ENCODE measurements around the gene CENPB.

The CENPB gene

GRCh38 chr20:3786126-3786484 lies 435 bp downstream of the CENPB start:
- Mint-ChIP-seq H3K36me3 (ENCODE audit: low read depth) (peaks cover 5% of the 10 kb centered on the region), H3K4me3 (peak overlapping the region; percentile 84)
- DNase-seq: peak; percentile 54

GRCh38 chr20:3785240-3786125 lies 1.1 kb downstream of the CENPB start:
- peaks cover 44% of the 10 kb centered on the region for H3K4me1 Mint-ChIP-seq
- no peak for ATAC-seq
- H3K4me3 Mint-ChIP-seq: peak overlapping the region; percentile 84
- no peak overlapping the region for H3K27ac Mint-ChIP-seq
- peaks cover 5% of the 10 kb centered on the region for H3K36me3 Mint-ChIP-seq (ENCODE audit: low read depth)
- no peak for DNase-seq
- H3K9me3 Mint-ChIP-seq: no peaks in the 10 kb centered on the region
- no peaks in the 10 kb centered on the region for H3K27me3 Mint-ChIP-seq

More at GRCh38 chr20:3786126-3786484, 435 bp downstream of the CENPB start:
- ATAC-seq: peak; percentile 12
- Mint-ChIP-seq H3K27ac (peak overlapping the region; percentile 88), H3K4me1 (peaks cover 38% of the 10 kb centered on the region), H3K27me3 (no peaks in the 10 kb centered on the region), H3K9me3 (no peaks in the 10 kb centered on the region)

GRCh38 chr20:3784863-3785239 lies 1.7 kb downstream of the CENPB start:
- peak overlapping the region; percentile 54 for H3K4me3 Mint-ChIP-seq
- H3K9me3 Mint-ChIP-seq: no peaks in the 10 kb centered on the region
- peaks cover under 1% of the 10 kb centered on the region for H3K27me3 Mint-ChIP-seq
- DNase-seq (no peak), ATAC-seq (no peak)
- peak overlapping the region; percentile 55 for H3K27ac Mint-ChIP-seq
- peaks cover 5% of the 10 kb centered on the region for H3K36me3 Mint-ChIP-seq (ENCODE audit: low read depth)
- H3K4me1 Mint-ChIP-seq: peaks cover 45% of the 10 kb centered on the region

DNA sequence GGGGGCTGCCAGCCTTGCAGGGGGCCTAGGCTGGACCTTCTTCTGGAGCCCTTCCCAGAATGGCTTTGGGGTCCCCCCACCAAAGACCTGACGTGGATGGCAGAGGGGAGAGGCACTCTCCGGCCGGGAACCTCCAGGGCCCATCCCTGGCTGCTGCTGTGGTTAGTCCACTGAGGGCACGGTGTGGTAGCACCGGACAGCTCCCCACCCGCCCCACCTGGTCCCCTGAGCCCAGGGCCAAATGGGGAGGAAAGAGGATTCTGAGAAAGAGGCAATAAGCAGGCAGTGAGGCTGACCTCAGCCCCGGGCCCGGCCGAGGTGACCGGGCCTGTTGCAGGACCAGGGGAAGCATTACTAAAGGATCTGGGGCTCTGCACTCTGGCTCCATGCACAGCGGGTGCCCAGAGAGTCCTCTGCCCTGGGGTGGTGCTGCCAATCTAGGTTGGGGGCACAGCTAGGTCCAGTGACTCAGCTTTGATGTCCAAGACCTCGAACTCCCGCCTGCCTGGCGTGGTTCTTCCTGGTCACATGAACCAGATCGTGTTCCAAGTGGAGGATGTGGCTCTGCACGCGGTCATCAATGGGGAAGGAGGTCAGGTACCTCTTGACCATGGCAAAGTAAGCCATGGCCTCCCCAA lies 2.2 kb downstream of the CENPB start:
- Mint-ChIP-seq H3K4me3 (peak overlapping the region; percentile 54), H3K9me3 (no peaks in the 10 kb centered on the region), H3K36me3 (ENCODE audit: low read depth) (peaks cover 5% of the 10 kb centered on the region), H3K4me1 (peaks cover 48% of the 10 kb centered on the region), H3K27me3 (peaks cover 5% of the 10 kb centered on the region), H3K27ac (peak overlapping the region; percentile 55)
- ATAC-seq: no peak
- DNase-seq: no peak

DNA sequence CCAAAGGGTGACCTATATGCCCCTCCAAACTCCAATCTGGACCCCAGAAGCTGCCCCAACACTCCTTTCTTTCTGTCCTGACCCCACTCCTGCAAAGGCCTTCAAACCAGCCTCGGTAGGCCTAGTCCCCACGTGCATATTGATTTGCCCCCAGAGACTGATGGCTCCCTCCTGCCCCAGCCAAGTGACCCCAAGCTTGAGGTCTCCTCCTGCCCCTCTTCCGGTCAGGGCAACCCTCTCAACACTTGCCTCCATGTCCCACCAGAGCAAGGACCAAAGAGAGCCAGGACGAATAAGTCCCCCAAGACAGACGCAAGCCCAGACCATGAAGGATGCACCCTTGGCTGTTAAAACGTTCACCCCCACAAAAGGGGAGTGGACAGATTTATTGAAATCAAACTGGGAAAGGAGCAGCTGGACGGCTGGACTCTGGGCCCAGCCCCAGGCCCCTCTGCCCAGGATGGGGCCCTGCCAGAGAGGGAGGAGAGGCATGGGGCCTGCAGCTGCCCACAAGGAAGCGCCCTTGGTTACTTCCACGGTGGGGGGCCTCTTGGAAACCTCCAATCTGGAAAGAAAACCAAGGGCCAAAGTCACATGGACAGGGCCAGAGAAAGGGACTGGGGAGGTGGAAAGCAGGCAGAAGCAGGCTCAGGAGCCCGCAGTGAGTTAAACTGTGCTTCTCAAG lies 2.9 kb downstream of the CENPB start:
- ATAC-seq: no peak
- DNase-seq: no peak
- peak overlapping the region; percentile 48 for H3K27ac Mint-ChIP-seq
- no peak overlapping the region for H3K4me3 Mint-ChIP-seq
- peaks cover 45% of the 10 kb centered on the region for H3K4me1 Mint-ChIP-seq
- no peaks in the 10 kb centered on the region for H3K9me3 Mint-ChIP-seq
- peaks cover 10% of the 10 kb centered on the region for H3K27me3 Mint-ChIP-seq
- peaks cover 5% of the 10 kb centered on the region for H3K36me3 Mint-ChIP-seq (ENCODE audit: low read depth)

DNA sequence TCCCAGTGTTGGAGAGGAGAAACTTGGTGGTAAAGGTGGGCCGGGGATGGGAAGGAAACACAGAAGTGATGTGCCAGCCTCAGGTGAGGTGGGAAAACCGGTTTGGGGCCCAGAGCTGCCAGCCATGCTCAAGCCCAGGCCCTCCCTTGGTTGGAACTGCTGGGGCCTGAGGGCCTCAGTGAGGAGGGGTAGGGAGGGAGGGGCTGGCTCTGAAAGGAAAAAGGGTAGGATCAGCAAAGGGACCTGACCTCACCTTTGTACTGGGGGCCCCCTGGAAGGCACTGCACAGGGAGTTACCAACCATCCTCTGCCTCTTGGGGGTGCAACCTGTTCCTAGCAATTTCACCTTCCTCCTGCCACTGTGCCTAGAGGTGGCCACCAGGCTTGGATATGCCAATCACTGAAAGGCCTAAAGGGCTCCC lies 3.5 kb downstream of the CENPB start:
- DNase-seq (no peak), ATAC-seq (no peak)
- H3K36me3 Mint-ChIP-seq (ENCODE audit: low read depth): peaks cover 5% of the 10 kb centered on the region
- no peak overlapping the region for H3K27ac Mint-ChIP-seq
- no peak overlapping the region for H3K4me3 Mint-ChIP-seq
- peaks cover 46% of the 10 kb centered on the region for H3K4me1 Mint-ChIP-seq
- no peaks in the 10 kb centered on the region for H3K9me3 Mint-ChIP-seq
- H3K27me3 Mint-ChIP-seq: peaks cover 10% of the 10 kb centered on the region

- no peak overlapping the region for H3K27ac Mint-ChIP-seq
- peaks cover 5% of the 10 kb centered on the region for H3K36me3 Mint-ChIP-seq (ENCODE audit: low read depth)
These were observed 3.9 kb downstream of the CENPB start for GRCh38 chr20:3782597-3782996.

DNA sequence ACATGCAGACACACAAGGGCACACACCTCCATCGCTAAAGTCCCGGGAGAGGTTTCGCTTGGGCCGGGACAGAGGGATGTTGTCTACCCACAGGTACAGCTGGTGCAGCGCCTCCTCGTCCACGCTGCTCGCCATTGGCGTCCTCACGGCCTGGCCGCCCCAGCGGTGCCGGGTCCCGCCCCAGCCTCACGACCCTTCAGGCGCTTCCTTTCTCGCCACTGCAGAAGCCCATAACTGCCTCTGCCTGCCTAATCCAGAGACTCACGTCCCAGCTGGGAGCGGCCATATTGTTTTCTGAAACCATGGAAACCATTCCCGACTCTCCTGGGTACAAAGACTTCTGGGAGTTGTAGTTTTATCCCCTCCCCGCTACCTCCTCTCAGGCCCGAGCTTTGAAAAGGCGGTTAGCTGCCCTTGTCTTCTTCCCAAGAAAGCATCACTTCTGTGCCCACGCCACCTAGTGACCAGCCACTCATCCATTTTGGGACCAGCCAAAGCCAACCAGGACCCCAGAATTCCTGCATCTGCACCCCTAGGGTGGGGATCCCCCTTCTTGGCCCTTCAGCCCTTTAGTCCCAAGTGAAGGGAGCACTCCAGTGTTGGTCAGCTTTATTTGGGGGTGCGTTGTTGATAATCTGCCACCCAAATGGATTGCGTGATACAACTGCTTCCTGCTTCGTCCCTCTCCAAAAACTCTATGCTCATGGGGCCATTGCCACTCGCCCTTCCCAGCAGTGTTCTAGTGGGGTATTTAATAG lies 5.2 kb downstream of the CENPB start, which contains the start of gene SPEF1:
Gene SPEF1 (minus strand): TSS at position 296 of the 758 bp plus-strand sequence. CDS start 161 bp downstream, at position 135.
- Mint-ChIP-seq H3K27me3 (peaks cover 10% of the 10 kb centered on the region), H3K9me3 (no peaks in the 10 kb centered on the region), H3K4me1 (peaks cover 45% of the 10 kb centered on the region), H3K4me3 (peak within 1 kb of the TSS; percentile 41), H3K36me3 (ENCODE audit: low read depth) (peaks cover 5% of the 10 kb centered on the region), H3K27ac (no peak within 1 kb of the TSS)
- DNase-seq (peak; percentile 36), ATAC-seq (peak; percentile 57)

More at GRCh38 chr20:3782597-3782996, 3.9 kb downstream of the CENPB start:
- DNase-seq (no peak), ATAC-seq (no peak)
- H3K9me3 Mint-ChIP-seq: no peaks in the 10 kb centered on the region
- H3K4me1 Mint-ChIP-seq: peaks cover 45% of the 10 kb centered on the region
- peaks cover 10% of the 10 kb centered on the region for H3K27me3 Mint-ChIP-seq
- no peak overlapping the region for H3K4me3 Mint-ChIP-seq

DNA sequence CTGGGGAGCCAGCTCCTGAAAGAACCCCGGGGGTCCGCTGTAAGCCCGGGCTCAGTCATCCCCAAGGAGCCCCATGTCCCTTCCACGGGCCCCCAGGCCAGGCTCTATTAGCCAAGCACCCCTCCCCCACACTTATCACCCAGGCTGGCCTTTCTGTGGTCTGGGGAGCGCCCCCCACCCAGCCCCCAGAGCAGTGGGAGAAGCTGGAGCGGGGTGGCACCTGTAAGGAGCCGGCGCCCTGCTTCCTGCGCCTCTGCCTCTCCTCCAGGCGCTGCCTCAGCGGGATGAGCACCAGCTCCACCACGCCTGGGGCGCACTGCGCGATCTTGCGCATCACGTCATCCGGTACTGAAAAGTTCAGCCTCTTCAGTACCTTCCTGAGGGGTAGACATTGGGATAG lies 7.6 kb downstream of the CENPB start:
- Mint-ChIP-seq H3K27me3 (peaks cover 10% of the 10 kb centered on the region), H3K9me3 (no peaks in the 10 kb centered on the region), H3K36me3 (ENCODE audit: low read depth) (no peaks in the 10 kb centered on the region), H3K4me3 (no peak overlapping the region), H3K27ac (no peak overlapping the region), H3K4me1 (peaks cover 33% of the 10 kb centered on the region)
- ATAC-seq (no peak), DNase-seq (no peak)

- Mint-ChIP-seq H3K27me3 (peaks cover 10% of the 10 kb centered on the region), H3K9me3 (no peaks in the 10 kb centered on the region), H3K4me3 (peak overlapping the region; percentile 65), H3K27ac (no peak overlapping the region), H3K36me3 (ENCODE audit: low read depth) (no peaks in the 10 kb centered on the region), H3K4me1 (peaks cover 28% of the 10 kb centered on the region)
- ATAC-seq (peak; percentile 60), DNase-seq (peak; percentile 59)
These were observed 8.6 kb downstream of the CENPB start for GRCh38 chr20:3777716-3778629.

GRCh38 chr20:3777381-3777715 lies 9.2 kb downstream of the CENPB start:
- H3K36me3 Mint-ChIP-seq (ENCODE audit: low read depth): no peaks in the 10 kb centered on the region
- DNase-seq: no peak
- no peaks in the 10 kb centered on the region for H3K9me3 Mint-ChIP-seq
- no peak overlapping the region for H3K27ac Mint-ChIP-seq
- peak; percentile 20 for ATAC-seq
- peak overlapping the region; percentile 65 for H3K4me3 Mint-ChIP-seq
- peaks cover 28% of the 10 kb centered on the region for H3K4me1 Mint-ChIP-seq
- H3K27me3 Mint-ChIP-seq: peaks cover 10% of the 10 kb centered on the region

- H3K4me1 Mint-ChIP-seq: peaks cover 13% of the 10 kb centered on the region
- H3K36me3 Mint-ChIP-seq (ENCODE audit: low read depth): no peaks in the 10 kb centered on the region
- H3K9me3 Mint-ChIP-seq: no peaks in the 10 kb centered on the region
- H3K4me3 Mint-ChIP-seq: no peak overlapping the region
- H3K27ac Mint-ChIP-seq: no peak overlapping the region
- DNase-seq (no peak), ATAC-seq (no peak)
- peaks cover 10% of the 10 kb centered on the region for H3K27me3 Mint-ChIP-seq
These were observed 11.0 kb downstream of the CENPB start for GRCh38 chr20:3775457-3776108.

GRCh38 chr20:3771552-3772058 lies 14.9 kb downstream of the CENPB start:
- Mint-ChIP-seq H3K27ac (no peak overlapping the region), H3K4me1 (peaks cover 17% of the 10 kb centered on the region), H3K36me3 (ENCODE audit: low read depth) (no peaks in the 10 kb centered on the region), H3K4me3 (no peak overlapping the region), H3K9me3 (no peaks in the 10 kb centered on the region), H3K27me3 (no peaks in the 10 kb centered on the region)
- ATAC-seq (no peak), DNase-seq (no peak)

Data from activated naive CD8-positive, alpha-beta T cell treated with anti-CD3 and anti-CD28 coated beads, Interleukin-2, amount 50 U/mL, for 24 hours (primary cell).